ENCODE measurements around the gene ARHGAP18.

- TF ChIP-seq, protein P1, sequence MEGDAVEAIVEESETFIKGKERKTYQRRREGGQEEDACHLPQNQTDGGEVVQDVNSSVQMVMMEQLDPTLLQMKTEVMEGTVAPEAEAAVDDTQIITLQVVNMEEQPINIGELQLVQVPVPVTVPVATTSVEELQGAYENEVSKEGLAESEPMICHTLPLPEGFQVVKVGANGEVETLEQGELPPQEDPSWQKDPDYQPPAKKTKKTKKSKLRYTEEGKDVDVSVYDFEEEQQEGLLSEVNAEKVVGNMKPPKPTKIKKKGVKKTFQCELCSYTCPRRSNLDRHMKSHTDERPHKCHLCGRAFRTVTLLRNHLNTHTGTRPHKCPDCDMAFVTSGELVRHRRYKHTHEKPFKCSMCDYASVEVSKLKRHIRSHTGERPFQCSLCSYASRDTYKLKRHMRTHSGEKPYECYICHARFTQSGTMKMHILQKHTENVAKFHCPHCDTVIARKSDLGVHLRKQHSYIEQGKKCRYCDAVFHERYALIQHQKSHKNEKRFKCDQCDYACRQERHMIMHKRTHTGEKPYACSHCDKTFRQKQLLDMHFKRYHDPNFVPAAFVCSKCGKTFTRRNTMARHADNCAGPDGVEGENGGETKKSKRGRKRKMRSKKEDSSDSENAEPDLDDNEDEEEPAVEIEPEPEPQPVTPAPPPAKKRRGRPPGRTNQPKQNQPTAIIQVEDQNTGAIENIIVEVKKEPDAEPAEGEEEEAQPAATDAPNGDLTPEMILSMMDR (IDR thresholded peaks at IDR 0.05), result no peak
- no peak for TF ChIP-seq EP300 (IDR thresholded peaks at IDR 0.05)
Observed at GRCh38 chr6:129670634-129671033, 39.3 kb downstream of the ARHGAP18 start.

Measured in esophagus muscularis mucosa (tissue), 3 donors.